GM19455 (cell line): ENCODE measurements around the gene STXBP3.
A peak's percentile ranks its signal among the peaks of the same experiment; 100 is the strongest.
"Not testable (repeated sequence)": the region's sequence is repeated elsewhere in the genome, so short reads cannot be mapped to it uniquely, and the experiment has no call there.

Source experiments
- ATAC-seq: cut with Tn5 transposase; IDR thresholded peaks from one replicate; pipeline ENCODE4 v1.9.1; 2021; ENCODE audit not compliant: unreplicated experiment

STXBP3 gene

DNA sequence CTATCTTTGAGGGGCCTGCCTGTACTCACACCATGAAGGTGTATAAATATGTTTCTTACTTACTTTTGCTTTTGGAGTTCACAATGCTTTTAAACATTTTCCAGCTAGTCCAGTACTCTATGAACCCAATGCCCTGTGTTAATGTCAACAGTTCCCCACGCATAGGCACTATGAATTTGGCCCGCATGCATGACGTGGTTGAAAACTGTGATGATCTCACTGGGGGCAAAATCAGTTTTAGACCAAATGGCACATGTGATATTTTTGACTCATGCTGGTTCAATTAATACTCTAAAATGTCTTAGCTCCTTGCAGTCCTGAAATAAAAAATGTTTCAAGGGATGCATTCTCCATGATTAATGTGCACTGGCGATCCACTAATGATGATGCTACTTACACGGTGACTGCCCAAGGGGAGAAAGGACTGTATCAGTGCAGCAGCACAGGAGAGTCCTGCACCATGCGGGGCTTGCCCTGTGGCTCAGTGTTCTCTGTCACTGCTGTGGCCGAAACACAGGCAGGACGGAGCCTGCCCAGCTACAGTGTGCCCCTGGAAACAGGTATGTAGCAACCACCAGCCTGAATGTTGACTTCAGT lies 18.0 kb upstream of the STXBP3 start:
- no peak for ATAC-seq

DNA sequence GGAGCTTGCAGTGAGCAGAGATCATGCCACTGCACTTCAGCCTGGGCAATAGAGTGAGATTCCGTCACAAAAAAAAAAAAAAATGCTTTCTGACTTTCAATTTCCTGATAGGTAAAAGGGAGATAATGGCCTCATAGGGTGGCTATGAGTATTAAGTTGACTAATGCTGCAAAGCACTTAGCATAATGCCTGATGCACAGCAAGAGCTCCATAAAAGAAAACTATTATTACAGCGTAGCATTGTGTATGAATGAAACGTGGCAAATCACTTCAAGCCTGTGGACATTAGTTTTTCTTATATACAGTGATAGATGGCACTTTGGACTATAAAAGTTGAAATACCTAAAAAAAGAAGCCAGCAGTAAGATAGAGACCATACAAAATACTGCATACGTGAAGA lies 17.0 kb upstream of the STXBP3 start:
- ATAC-seq = no peak

GRCh38 chr1:108732398-108732797 lies 14.1 kb upstream of the STXBP3 start:
- no peak for ATAC-seq

DNA sequence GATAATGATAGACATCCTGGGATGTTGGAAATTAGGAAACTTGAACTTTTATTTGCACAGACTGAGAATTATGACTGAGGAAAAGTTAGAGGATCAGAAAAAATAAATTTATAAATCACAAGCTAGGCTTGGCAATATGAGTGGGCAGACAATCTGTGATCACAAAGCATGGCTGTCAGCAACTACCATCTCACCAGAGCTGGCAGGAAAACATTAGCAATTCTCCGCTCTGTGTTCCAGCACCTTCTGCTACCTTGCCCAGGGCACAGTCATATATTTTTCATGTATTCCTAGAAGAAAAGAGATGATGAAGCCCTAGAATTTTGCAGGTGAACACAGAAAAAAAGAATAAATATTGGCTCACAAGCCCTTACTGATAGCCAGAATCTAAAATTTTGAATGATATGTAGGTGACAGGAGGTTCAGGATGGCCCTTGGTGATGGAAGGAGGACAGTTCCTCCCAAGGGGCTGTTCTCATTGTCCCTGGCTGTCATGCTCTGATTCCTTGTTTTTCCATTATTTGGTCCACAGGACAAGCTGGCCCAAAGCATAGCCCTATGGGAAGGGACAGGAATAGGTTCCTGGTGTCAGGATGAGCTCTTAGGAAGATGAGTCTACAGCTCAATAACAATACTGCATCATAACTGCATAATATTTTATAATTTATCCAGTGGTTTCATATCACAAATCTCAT lies 12.2 kb upstream of the STXBP3 start:
- ATAC-seq = no peak

DNA sequence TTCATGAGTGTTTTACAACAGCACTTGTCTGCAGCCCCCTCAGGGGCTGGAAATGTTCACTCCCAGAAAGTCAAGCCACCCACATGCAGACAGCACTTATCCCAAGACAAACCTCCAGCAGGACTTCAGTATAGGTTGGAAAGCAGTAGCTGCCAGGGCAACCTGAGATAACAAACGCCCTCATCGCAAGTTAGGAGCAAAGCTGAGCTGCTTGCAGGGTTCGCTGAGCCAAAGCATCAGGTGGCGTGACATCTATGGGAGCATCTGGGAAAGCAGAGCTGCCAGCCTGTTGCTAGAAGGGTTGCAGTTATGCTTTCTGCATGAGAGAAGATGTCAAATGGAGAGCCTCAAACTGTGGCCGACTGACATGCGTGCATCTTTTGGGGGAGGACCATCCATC lies 4.2 kb upstream of the STXBP3 start:
- ATAC-seq = no peak

- no peak for ATAC-seq
These were observed 493 bp upstream of the STXBP3 start for GRCh38 chr1:108745980-108746381.

- ATAC-seq = peak; percentile 21
These were observed 837 bp downstream of the STXBP3 start for GRCh38 chr1:108747171-108747850.

DNA sequence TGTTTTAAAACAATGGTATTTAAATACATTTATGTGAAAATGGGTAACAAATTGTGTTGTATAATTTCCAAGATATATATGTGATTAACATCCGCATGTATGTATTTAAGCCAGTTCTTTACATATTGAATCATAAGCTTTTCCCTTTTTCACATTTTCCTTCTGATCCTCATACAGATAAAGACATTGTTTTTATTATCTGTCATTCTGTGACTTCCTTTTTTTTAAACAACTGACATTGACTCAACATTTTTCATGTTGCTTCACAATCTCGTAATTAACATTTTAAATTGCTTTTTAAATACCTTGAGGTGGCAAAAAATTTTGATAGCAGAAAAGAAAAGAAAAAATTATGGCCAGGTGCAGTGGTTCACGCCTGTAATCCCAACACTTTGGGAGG lies 1.4 kb downstream of the STXBP3 start:
- ATAC-seq = no peak

GRCh38 chr1:108749081-108749480 lies 2.6 kb downstream of the STXBP3 start:
- ATAC-seq = no peak

DNA sequence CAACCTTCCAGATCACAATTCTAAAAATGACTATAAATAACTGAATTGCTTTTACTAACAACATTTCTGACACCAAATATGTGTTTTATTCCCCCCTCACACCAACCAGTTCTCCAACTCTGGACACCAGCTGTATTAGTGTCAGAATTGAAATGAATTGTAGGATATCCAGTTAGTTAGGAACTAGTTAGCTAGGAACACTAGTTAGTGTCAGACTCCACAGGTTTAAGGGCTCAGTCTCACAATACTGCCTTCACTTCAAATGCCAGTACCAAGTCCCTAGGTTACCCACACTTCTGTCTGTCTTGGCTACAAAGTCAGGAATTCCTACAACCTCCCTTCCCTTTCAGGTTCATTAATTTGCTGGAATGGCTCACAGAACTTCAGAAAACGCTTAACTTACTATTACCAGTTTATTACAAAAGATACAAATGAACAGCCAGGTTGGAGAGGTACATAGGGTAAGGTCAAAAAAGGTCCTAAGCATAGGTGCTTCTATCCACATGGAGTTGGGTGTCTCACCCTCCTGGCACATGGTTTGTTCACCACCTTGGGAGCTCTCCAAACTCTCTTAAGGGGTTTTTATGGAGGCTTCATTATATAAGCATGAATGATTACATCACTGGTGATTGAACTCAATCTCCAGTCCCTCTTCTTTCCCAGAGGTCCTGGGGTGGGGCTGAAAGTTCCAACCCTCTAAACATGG lies 4.2 kb downstream of the STXBP3 start:
- no peak for ATAC-seq

DNA sequence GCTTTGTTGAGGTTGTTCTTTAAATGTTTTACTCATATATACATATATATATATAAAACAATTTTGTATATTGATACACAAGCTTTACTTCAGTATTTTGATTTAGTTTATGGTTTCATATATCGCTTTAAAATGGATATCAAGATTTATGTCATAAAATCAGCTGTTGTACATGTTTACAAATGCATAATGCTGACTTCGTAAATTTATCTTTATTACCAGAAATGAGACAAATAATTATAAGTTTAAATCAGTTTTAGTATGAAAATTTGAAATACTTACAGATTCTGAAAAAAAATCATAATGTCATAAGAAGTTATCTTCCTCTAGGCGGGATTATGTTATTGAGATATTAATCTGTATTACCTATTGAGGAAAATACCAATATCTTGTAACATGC lies 6.9 kb downstream of the STXBP3 start:
- no peak for ATAC-seq

DNA sequence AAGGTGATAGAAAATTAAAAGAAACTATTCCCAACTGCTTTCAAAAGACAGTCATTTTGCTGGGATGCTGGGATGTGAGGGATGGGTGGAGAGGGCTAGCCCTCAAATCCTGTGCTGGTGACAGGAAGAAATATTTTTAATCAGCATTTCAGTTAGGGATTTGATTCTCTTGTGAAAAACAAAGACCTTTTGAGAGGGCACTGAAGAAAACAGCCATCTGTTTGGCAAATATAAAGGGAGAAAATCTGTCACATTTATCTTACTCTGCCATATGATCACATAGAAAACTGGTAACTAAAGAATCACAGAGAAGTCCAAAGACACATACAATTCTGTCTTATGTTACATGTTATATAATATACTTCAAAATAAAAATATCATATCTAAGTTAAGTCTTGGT lies 12.3 kb downstream of the STXBP3 start:
- ATAC-seq = no peak

DNA sequence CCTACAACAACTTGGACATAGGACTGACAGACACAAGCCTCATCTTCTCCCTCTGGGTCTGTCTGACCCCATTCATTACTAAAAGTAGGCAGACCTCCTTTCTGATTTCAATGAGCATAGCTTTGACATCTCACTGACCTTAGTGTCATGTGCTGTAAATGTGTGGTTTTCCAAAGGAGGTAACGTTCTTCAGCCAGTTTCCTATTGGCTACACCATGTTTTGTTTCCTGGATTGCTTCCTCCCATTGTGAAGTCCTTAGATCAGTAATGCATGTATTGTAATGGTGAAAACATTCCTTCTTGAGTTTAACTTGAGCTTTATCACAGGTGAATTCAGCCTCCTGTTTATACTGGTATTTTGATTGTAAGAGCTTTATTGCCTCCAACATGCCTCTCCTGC lies 20.6 kb downstream of the STXBP3 start:
- no peak for ATAC-seq

DNA sequence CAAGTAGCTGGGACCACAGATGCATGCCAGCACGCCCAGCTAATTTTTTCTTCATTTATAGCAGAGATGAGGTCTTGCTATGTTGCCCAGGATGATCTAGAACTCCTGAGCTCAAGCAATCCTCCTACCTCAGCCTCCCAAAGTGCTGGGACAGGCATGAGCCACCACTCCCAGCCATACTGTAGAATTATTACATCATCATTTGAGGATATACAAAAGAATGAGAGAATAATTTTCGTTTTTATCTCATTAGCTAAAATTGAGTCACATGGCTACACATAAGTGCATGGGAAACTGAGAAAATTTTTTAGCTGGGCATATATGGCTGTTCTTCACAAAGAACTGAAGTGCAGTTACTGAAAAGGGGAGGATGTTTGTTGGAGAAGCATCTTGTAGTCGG lies 21.2 kb downstream of the STXBP3 start:
- no peak for ATAC-seq

DNA sequence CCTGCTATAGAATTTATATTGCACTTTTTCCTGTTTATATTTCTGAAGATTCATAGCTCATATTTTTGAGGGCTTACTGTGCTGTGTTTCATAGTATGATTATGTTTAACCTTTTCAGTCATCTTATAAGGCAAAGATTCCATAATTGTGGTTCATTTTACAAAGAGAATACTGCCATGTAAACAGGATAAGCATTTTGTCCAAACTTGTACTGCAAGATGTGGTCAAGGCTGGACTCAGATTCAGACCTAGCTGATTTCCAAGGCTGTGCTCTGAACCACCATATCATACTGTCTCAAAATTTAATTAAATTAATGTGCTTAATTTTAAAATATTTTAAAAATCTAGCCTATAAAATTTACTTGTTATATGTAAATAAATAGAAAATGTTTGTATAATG lies 31.4 kb downstream of the STXBP3 start:
- no peak for ATAC-seq

DNA sequence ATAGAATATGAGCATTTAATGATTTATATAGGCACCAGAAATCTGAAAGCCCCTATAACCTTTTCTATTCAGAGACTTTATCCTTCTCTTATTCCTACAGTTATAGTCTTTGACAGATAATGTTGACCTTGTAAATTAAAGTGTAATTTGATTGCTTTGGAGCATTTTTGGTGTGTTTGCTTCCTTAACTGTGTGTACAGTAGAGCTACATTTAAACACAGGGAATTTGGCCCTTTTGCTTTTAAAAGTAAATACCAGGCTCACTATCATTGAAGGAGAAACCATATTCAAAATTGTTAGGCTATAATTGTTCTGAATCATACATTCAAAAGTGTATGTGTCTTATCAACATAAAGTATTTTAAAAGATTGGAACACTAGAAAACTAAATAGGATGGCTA lies 33.0 kb downstream of the STXBP3 start:
- no peak for ATAC-seq

DNA sequence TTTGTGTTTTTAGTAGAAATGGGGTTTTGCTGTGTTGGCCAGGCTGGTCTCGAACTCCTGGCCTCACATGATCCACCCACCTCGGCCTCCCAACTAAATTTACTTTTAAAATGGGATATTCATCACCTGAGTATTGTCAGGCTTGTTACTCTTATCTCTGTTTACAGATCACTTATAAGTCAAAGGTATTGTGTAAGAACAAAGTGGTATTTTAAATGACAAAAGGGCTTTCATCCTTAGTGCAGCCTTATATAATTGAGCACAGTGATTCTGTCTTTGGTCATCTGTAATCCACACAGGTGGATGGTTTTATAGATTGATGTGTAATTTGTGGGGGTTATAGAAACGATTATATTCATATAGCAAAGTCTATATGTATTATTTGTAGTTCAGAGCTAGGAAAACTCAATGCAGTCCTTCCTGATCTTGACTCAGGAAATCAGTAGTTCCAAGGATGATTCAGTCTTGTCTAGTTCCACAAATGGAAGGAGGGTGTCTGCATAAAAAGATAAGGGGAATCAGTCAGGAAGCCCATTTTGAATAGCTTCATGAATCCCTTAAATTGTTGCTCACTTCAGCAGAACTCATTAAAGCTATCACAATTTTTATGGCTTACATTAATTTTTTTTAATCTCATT lies 34.6 kb downstream of the STXBP3 start:
- no peak for ATAC-seq

GRCh38 chr1:108781575-108781944 lies 35.1 kb downstream of the STXBP3 start:
- not testable (repeated sequence) for ATAC-seq

- no peak for ATAC-seq
These were observed 38.8 kb downstream of the STXBP3 start for GRCh38 chr1:108785264-108785663.

DNA sequence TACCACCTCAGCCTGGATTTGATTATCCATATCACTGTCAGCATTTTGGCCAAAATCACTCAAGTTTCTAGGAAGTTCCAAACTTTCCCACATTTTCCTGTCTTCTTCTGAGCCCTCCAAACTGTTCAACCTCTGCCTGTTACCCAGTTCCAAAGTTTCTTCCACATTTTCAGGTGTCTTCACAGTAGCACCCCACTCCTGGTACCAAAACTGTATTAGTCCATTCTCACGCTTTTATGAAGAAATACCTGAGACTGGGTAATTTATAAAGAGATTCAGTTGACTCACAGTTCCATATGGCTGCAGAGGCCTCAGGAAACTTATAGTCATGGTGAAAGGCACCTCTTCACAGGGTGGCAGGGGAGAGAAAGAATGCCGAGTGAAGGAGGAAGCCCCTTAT lies 39.4 kb downstream of the STXBP3 start:
- no peak for ATAC-seq

GRCh38 chr1:108791790-108792189 lies 45.3 kb downstream of the STXBP3 start:
- ATAC-seq = no peak
